AG08396 (cell line): ENCODE data around the gene ZNF609.
"Not testable (repeated sequence)": the region's sequence is repeated elsewhere in the genome, so short reads cannot be mapped to it uniquely, and the experiment has no call there.

Experiments
- DNase-seq: peaks from one replicate; pipeline ENCODE4 v3.0.0; 2012; ENCODE audit warnings: low spot score, mixed read lengths

ZNF609 gene

DNA sequence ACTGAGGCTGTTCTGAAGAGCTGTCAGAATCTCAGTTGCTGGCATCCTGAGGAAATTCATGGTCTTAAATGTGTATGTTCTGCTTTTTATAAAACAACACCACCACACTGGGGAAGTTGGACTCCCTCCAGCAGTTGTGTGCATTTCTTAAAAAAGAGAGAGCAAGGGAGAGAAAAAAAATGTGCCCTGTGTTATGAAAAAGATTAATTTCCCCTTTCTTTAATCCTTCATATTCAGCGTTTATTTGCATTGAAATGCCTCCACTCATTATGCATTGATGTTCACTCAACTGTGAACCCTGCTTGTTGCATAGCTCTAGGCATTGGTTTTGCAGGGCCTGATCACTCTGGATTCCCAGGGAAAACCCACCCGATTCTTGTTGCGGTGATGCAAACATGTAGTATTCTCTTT is 4.4 kb upstream of the ZNF609 start:
- DNase-seq = no peak

DNA sequence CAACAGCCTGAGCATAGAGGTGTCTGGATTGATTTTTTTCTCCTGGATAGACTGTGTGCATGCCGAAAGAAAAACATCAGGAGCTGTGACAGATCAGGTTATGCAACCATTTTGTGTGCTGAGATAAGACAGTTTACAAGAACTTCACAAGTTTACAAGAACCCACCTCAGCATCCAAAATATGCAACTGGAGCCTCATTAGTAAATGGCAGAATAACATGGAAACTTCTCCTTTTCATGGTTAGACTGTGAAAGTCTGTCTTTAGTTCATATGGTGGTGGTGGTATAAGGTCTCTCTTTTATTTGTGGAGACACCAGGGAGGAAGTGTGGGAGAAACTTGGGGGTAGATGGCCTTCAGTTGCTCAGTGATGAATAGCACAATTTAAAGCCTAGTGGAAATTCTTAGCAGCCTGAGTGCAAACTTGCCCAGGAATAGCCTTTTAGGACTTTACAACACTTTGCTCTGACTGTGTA is 3.7 kb upstream of the ZNF609 start:
- DNase-seq = no peak

DNA sequence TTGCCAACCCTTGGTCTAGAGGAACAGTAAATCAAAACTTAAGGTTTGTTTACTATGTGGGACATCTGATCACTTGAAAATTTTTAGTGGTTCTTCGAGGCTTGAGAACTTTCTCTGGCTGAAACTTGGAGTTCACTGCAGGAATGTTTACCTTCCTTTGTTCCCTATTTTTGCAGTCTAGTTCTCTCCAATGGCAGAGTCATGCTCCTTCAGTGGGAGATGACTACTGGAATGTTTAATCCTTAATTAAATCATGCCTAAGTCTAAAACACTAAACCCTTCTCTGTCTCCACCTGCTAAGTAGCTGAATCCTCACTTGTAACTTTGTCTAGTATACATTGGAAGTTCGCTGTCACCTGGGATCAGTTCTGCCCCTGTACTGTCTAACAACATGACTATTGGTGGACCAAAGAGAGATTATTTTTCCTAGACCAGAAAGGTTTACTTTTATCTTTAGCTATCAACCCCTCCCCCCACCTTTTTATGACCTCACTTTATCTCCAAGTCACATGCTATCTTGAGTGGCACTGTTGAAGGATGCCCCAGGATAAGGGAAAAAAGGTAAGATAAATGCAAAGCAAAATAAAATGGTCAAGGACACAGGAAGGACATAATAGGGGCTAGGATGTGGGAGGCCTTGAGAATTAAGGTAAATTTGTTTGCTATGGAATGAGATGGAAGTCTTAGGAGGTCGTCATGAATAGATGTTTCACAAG is 1.2 kb upstream of the ZNF609 start:
- DNase-seq = no peak

DNA sequence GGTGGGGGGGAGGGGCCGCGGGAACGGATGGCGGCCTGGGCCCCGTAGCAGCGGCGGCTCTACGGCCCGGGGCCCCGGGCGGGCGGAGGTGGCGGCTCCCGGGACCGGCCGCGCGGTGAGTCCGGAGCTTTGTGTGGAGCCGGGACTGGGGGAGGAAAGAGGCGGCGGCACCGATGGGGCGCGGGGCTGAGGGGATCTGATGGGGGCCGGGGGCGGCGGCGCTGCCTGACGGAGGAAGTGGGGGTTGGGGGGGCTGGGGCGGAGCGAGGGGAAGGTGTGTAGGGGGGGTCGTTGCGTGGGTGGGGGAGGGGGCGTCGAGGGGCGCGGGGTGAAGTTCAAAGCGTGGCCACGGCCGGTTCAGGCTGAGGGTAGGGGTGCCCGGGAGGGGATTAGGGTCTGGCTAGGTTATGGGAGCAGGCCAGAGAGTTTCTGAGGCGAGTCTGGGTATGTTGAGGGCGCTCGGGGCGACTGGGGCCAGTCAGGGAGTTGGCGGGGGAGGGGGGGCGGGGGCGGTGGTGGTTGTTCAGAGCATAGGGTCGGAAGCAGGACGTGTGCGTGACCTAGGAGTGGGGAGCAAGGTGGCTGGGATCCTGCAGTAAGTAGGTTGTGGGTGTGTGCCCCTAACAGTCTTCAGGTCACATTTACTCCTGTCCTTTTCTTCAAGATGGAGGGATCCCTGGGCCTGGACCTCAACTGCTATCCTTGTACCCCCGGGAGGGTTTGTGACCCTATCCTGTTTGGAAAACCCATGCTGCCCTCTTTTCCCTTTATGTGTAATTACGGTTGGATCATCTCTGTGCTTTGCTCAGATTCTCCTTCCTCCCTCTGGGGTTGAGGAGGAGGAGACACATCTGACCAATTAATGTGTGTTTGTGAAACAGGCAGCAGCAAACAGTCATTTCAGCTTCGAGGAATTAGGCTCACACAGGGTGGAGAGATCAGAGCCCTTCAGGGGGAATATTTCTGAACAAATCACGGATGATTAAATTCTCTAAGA is 644 bp downstream of the ZNF609 start:
- DNase-seq = peak; percentile 80

DNA sequence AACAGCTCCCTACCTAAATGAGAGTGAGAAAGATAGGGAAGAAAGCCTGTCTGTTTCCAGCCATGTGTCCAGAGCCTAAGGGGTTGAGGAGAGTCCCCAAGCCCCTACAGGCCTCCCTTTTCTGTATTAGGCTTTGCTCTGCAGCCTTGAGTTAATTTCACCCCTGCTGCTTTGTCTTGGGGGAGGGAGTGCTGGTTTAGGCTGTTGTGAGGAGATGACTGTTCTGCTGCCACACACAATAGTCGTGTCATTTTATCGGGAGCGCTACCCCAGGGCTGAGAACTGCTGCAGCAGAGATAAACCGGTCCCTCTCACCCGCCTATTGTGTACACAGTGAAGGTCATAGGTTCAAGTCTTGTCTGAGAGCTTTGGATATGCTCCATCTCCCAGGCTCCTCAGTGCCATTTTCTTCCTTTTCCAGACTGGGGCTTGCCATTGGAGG is 1.4 kb downstream of the ZNF609 start:
- peak; percentile 46 for DNase-seq

DNA sequence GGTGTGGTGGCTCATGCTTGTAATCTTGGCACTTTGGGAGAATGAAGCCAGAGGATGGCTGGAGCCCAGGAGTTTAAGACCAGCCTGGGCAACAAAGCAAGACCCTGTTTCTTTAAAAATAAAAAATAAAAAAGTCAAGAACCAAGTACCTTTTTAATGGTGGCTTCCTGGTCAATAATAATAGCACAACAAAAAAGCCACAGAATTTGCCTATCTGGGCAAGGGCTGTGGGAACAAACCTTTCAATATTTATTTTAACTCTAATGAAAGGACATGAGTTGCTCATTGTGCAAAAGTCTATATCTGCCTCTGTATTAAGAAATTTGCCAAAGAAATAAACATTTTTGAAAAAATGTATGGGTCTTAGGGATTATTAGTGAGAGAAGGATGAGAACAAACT is 2.1 kb downstream of the ZNF609 start:
- no peak for DNase-seq

DNA sequence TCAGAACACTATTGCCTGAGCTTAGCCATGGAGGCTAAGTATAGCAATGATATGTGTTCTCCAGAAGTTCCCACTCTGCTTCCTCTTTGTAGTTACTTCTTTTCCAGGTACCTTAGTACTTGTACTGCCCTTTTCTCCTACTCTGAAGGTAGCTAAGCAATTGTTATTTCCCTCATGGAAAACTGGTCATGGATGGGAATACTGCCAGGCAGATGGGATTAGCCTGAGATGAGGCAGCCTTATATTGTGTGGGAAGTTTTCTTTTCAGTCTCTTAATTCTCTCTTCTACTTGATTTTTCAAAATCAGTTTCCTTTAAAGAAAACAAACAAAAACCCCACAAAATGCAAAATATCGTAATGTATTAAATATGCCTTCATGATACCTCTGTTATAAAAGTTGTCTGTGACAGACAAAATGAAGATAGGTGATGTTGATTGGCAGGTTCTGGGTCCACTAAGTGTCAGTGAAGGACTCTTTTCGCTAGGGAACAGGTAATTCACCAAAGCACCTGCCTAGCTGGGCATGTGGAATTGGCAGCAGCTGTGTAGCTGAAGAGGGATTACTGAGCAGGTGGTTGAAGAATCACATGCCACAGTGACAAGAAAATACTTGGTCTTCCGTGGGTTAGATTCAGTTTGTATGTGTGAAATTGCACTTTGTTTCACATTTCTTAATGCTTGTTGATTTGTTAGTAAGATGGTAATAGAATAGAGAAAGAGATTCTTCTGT is 4.1 kb downstream of the ZNF609 start:
- no peak for DNase-seq

DNA sequence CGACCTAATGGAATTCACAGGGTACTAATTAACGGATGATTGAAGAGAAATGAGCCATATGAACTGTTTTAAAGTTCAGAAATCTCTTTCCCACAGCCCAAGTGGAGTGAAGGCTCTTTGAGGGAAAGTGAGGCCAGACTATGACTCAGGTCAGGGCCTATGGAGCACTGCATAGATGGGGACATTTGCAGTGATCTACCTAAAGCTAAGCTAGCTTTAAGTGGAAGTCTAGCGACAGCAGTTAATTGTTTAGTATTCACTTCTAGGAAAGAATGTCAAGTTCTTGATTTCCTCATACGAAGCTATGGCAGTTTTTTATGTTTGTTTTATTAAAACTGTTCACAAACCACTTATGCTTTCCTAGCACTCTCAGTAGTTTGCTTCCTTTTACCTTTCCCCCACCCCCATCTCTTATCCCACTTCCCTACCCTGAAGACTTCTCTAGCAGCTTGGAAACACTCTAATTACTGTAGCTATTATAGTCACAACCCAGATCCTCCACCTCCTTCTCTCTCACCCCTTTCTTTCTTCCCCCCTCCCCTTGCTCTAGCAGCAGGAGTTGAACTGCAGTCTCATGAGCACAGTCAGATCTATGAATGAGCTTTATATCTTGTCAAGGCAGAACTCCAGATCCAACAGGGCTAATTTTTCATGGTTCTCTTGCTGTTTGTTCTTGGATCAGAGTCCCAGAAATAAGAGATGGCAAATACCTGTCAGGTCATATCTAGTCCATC is 6.2 kb downstream of the ZNF609 start:
- DNase-seq = no peak

DNA sequence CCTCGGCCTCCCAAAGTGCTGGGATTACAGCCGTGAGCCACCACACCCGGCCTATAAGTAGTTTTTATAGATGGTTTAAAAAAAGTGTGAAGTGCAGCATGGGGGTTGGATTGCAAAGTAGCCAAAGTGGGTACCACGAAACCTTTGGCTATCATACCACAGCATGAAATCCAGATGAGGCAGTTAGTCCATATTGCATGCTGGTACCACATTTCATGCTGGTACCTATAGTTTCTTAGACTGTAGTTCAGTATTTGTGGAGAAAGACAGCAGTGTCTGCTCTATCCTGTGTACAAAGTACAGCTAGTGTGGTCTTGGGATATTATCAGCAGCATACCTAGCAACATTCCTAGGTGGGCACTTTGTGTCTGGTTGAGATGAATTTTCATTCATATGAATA is 11.8 kb downstream of the ZNF609 start:
- DNase-seq = no peak

DNA sequence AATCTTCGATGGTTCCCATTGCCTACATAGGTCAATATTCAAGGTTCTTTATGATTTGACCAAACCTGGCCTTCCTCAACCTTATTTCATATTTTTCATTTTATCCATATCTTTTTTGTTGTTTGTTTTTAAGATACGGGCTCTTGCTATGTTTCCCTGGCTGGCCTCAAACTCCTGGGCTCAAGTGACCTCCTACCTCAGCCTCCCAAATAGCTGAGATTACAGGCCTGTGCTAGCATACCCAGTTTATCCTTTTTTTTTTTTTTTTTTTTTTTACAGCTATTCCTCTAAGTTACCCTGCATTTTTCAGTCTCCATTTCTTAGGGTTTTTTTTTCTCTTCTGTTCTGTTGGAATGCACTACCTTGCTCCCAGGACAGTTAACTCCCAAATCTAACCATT is 14.5 kb downstream of the ZNF609 start:
- no peak for DNase-seq

DNA sequence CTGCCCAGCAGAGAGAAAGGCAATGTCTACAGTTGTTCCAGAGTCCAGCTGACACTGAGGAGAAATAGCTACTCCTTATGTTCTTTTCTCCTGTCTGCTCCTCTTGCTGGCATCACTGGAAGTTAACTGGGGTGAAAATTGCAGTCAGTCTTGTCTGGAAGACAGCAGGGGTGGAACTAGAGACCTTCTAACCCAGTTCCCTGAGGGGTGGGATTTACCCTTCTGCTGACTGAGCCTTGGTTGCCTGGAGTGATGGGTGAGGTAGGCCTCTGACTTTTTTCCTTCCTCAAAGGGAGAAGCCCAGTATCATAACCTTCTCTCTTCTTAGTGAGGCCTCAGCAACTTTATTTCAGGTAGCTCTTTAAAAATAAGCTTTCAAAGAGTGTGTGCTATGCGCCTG is 16.2 kb downstream of the ZNF609 start:
- no peak for DNase-seq

DNA sequence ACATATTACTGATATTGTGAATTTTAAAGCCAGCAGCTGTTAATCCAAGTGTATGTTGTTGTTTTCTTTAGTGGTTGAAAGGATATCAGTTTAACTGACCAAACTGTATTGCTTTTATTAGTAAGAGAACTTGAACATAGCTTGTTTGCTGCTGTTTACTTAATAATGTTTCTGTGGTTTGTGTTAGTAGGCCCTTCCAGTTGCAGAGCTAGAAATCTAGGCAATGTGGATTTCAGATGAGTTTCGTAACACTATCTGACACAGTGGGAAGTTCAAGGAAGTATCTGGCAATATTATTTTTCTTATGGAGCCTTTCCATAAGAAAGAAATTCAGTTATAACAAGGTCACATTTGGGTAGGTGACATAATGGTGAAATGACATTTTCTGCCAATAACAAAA is 18.5 kb downstream of the ZNF609 start:
- no peak for DNase-seq

DNA sequence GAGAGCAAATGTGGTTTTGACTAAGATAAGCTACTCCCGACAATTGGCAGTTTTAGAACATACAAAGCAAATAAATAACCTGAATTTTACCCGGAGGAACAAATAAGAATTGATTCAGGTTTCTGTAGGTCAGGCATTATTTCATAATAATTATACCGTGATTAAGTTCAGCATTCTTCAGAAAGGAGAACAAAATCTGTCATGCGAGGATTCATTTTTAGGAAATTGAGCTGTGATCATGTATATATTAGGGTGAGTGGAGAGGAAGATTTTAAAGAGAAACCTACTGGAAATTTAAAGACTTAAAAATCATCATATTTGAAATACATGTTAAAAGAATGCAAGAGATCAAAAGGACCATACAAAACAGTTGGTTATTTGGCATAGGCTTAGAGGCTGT is 20.5 kb downstream of the ZNF609 start:
- DNase-seq = no peak

DNA sequence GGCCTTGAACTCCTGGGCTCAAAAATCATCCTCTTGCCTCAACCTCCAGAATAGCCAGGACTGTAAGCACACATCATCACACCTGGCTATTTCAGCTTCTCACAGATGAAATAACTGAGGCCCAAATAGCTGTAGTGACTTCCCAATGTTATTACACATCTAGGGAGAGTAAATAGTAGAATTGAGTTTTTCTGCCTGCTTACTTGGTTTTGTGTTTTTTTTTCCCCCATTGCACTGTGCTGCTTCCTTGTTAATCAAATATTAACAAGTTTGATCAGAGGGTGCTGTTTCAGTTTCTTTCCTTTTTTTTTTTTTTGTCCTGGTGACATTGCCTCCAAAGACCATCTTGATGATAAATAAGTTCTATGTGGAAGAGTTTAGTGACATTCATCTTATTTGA is 23.4 kb downstream of the ZNF609 start:
- no peak for DNase-seq

DNA sequence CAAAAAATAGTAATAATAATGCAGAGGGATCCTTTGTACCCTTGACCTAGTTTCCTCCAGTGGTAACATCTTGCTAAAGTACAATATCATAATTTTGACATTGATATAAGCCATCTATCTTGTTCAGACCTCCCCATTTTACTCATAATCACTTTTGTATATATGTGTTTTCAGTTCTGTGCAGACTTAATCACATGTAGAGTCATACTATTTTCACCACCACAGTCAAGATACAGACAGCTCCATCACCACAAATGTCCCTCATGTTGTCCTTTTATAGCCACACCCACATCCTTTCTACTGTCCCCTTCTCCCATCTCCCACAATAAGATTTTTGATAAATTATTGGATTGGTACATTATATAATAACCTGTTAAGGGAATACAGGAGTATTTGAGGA is 25.4 kb downstream of the ZNF609 start:
- DNase-seq = no peak

DNA sequence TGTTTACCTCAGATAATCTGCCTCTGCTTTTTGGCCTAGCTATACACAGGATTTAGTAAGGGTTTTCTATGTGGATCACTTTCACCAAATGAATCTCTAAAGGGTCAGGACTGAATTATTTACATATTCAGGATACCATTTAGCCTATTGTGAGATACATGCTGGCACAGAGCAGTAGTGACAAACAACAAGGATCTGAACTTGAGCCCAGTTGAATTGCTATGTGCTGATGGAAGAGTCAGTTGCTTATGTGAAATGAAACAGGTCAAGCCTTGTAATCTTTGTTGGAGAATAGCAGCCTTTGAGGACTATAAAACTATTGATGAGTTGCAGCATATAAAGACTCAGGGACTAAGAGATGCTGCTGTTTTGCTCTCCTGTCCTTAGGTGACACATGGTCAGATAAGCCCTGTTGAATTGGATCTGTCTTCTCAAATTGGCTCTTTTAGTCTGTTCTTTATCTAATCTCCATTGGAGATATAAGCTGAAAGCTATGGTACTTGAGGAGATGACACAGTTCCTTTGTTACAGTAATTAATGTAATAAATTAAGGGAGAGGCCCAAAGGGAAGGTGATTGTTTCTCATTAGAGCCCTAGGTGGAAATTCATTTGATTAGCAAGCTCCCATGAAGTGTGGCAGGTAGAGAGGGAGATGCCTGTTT is 30.4 kb downstream of the ZNF609 start:
- DNase-seq = peak; percentile 28

DNA sequence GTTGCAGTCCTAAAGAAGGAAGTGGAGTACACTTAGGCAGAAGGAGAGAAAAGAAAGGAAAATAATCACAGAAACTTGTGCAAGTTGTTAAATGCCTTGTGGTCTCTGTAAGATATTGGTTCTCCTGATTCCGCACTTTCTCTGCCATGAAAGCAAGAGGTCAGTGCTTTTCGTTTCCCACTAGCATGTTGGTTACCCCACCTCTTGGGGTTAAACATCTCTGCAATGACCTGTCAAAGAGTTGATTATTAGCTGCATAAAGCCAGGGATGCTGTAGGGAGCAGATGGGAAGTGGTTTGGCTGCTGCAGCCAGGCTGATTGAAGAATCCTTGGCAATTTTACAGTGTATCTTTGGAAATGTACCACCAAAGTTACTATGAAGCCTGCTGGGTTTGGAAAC is 33.3 kb downstream of the ZNF609 start:
- DNase-seq = no peak

DNA sequence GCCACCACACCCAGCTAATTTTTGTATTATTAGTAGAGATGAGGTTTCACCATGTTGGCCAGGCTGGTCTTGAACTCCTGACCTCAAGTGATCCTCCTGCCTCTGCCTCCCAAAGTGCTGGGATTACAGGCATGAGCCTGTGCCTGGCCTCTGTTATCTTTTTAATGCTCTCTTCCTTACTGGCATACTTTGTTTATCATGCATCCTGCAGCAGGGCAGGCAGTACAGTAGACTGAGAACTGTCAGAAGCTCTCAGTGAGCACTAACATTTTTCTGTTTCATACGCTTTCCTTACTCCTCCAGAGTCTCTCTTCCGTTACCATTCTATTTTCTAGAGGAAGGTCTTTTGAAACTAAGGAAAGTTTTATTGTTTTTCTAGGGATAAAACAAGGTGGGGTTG is 35.6 kb downstream of the ZNF609 start:
- not testable (repeated sequence) for DNase-seq

DNA sequence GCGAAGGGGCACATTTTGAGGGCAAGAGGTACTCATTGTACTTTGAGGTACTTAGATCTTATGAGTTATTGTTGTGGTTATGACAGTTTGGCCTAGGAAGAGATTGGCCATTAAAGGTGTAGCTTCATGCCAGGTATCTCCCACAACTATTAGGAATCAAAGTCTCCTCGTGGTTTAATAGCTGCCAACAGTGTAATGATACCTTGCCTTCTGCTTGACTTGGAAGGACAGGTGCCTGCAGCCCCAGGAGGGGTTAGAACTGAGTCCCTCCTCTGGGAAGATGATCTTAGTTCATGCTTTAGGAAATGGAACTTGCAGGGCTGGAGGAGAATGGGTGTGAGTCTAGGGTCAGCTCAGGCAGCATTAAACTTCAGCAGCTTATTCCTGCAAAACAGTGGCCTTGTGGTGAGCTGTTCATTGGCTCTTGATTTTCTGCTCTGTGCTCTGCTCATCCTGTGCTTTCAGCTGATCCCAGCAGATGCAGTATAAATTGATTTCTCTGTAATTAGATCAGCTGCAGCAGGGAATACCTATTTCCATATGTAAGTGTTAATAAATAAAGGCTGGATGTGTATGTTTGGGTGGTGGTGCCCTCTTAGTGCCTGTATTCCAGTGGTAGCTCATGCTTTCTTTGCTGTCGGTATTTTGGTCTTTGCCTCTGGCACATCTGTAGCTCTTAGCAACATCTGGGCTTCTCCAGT is 40.5 kb downstream of the ZNF609 start:
- DNase-seq = no peak

DNA sequence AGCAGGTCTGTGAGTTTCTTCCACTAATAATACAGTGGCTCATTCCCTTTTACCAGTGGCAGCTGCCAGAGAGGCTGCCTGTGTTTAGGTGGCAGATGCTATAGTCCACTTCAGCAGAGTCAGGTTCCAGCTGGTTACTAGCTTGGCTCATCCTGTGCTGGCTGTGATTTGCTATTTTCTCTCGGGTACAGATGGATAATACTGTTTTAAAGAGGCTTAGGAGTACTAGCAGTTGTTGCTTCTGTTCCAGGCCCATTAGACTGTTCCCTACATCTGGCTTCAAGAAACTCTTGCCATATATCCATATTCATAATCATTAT is 41.0 kb downstream of the ZNF609 start:
- DNase-seq = no peak

DNA sequence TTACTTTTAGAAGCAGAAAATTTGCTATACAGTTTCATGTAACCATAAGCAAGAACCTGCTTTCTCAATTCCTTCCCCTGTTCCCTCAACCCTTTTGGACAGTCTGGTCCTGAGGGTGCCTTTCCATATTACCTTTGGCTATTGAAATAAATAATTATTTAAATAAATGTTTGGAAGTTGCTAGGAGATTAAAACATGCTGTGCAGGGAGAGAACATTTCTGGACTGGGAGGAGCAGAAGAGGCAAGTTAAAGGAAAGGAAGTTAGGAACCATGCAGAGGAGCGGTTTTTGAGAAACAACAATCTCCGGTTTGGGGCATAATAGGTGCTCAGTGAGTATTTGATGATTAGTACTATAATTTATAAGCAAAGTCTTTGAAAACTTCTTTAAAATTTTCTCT is 41.8 kb downstream of the ZNF609 start:
- DNase-seq = no peak
